IMR-90 (cell line): ENCODE measurements around the gene HINT2. TPM values are rescaled to one million over a fixed set of nuclear protein-coding genes. Genes with fewer than 3 reads are reported as not detected.

Experiments
- ATAC-seq: fragments of 200-7000 bp; cut with Tn5 transposase; 2 replicates; pipeline ENCODE4 v1.9.1; 2020; ENCODE audit warnings: low read depth, mild to moderate bottlenecking, moderate library complexity
- BruUV-seq: library from RNA; stranded (reverse); fragments of 400-500 nt; replicated peaks from 2 replicates; lab custom pipeline; 2021; lab: Mats Ljungman, UMichigan
- CTCF ChIA-PET: fragments of 300-600 bp; formaldehyde crosslinking; extraction: SDS; loops from one replicate; lab custom pipeline; 2021; ENCODE audit warnings: antibody characterized with exemption; lab: Yijun Ruan, JAX
- POLR2A ChIA-PET: fragments of 300-600 bp; sonication (Branson Sonifier 250); formaldehyde crosslinking; loops from one replicate; lab custom pipeline; 2022; ENCODE audit warnings: antibody characterized with exemption; ENCODE audit not compliant: unreplicated experiment; lab: Charles Lee
- DNase-seq: peaks from one replicate; pipeline ENCODE4 v3.0.0; 2013
- H2AFZ ChIP-seq: replicated peaks from 2 replicates; pipeline ENCODE3; 2013; ENCODE audit warnings: low read length, mild to moderate bottlenecking; ENCODE audit not compliant: poor library complexity
- H2AK5ac ChIP-seq: 2 replicates; pipeline ENCODE4 v1.6.1; 2013; ENCODE audit warnings: low read depth, low read length, inconsistent platforms
- H2AK9ac ChIP-seq: replicated peaks from 2 replicates; pipeline ENCODE3; 2013; ENCODE audit warnings: mild to moderate bottlenecking, low read depth, low read length, moderate library complexity; ENCODE audit not compliant: poor library complexity
- H2BK120ac ChIP-seq: 2 replicates; pipeline ENCODE4 v1.6.1; 2013; ENCODE audit warnings: low read depth, low read length, inconsistent platforms
- H2BK15ac ChIP-seq: 3 replicates; pipeline ENCODE4 v1.6.1; 2013; ENCODE audit warnings: low read depth, low read length, inconsistent platforms
- H2BK20ac ChIP-seq: 2 replicates; pipeline ENCODE4 v1.6.1; 2013; ENCODE audit warnings: low read depth, mild to moderate bottlenecking, inconsistent platforms, low read length, moderate library complexity
- H2BK5ac ChIP-seq: 2 replicates; pipeline ENCODE4 v1.6.1; 2013; ENCODE audit warnings: mild to moderate bottlenecking, low read depth, low read length, inconsistent platforms; ENCODE audit not compliant: poor library complexity, severe bottlenecking
- H3K14ac ChIP-seq: replicated peaks from 2 replicates; pipeline ENCODE4 v1.6.1; 2013; ENCODE audit warnings: low read depth, low read length, inconsistent platforms
- H3K18ac ChIP-seq: 2 replicates; pipeline ENCODE4 v1.6.1; 2013; ENCODE audit warnings: low read depth, low read length, control low read depth
- H3K23ac ChIP-seq: 2 replicates; pipeline ENCODE4 v1.6.1; 2013; ENCODE audit warnings: low read depth, low read length, inconsistent platforms
- H3K27ac ChIP-seq: 2 replicates; pipeline ENCODE4 v1.5.1; 2013; ENCODE audit warnings: mild to moderate bottlenecking, control low read depth, low read length; ENCODE audit not compliant: insufficient read depth
- H3K27me3 ChIP-seq: 2 replicates; pipeline ENCODE4 v1.6.1; 2013; ENCODE audit warnings: low read length; ENCODE audit not compliant: control insufficient read depth, insufficient read depth
- H3K36me3 ChIP-seq: 2 replicates; pipeline ENCODE4 v1.6.1; 2013; ENCODE audit warnings: low read length, mixed read lengths; ENCODE audit not compliant: control insufficient read depth, insufficient read depth
- H3K4ac ChIP-seq: 2 replicates; pipeline ENCODE4 v1.6.1; 2013; ENCODE audit warnings: low read depth, low read length, inconsistent platforms
- H3K4me1 ChIP-seq: 2 replicates; pipeline ENCODE4 v1.6.1; 2013; ENCODE audit warnings: low read length, mixed read lengths; ENCODE audit not compliant: control insufficient read depth, insufficient read depth
- H3K4me2 ChIP-seq: 2 replicates; pipeline ENCODE4 v1.6.1; 2013; ENCODE audit warnings: low read depth, mild to moderate bottlenecking, control low read depth, low read length, moderate library complexity
- H3K4me3 ChIP-seq: 2 replicates; pipeline ENCODE4 v1.5.1; 2013; ENCODE audit warnings: low read depth, mild to moderate bottlenecking, control low read depth, low read length, moderate library complexity; ENCODE audit not compliant: insufficient read depth
- H3K56ac ChIP-seq: 2 replicates; pipeline ENCODE4 v1.6.1; 2013; ENCODE audit warnings: low read length, inconsistent platforms; ENCODE audit not compliant: insufficient read depth; ENCODE audit errors: extremely low read depth
- H3K79me1 ChIP-seq, 2 experiments: 2 replicates each; pipeline ENCODE4 v1.6.1; 2013; ENCODE audit warnings: low read length in 2 of 2, inconsistent platforms in 1 of 2, low read depth in 1 of 2
- H3K9ac ChIP-seq: 2 replicates; pipeline ENCODE4 v1.6.1; 2013; ENCODE audit warnings: low read depth, low read length, control low read depth
- H3K9me1 ChIP-seq: 2 replicates; pipeline ENCODE4 v1.6.1; 2013; ENCODE audit warnings: low read length, inconsistent platforms; ENCODE audit not compliant: insufficient read depth
- H3K9me3 ChIP-seq: 2 replicates; pipeline ENCODE4 v1.6.1; 2013; ENCODE audit warnings: low read length; ENCODE audit not compliant: control insufficient read depth, insufficient read depth
- H4K20me1 ChIP-seq: 2 replicates; pipeline ENCODE4 v1.6.1; 2013; ENCODE audit warnings: low read length, inconsistent platforms; ENCODE audit not compliant: insufficient read depth
- H4K5ac ChIP-seq: 2 replicates; pipeline ENCODE4 v1.6.1; 2013; ENCODE audit warnings: mild to moderate bottlenecking, low read depth, low read length, control low read depth
- H4K8ac ChIP-seq, 2 experiments: 2 replicates each; pipeline ENCODE4 v1.6.1; 2013; ENCODE audit warnings: low read depth in 2 of 2, low read length in 2 of 2, control low read depth in 1 of 2, inconsistent platforms in 1 of 2
- H4K91ac ChIP-seq: 2 replicates; pipeline ENCODE4 v1.6.1; 2013; ENCODE audit warnings: low read depth, low read length, inconsistent platforms; ENCODE audit not compliant: insufficient read depth
- BHLHE40 ChIP-seq: fragments of 150-350 bp; IDR thresholded peaks from 2 replicates; pipeline ENCODE4 v1.6.1; 2016; ENCODE audit warnings: mild to moderate bottlenecking, low read depth, low read length
- CEBPB ChIP-seq: IDR thresholded peaks from 2 replicates; pipeline ENCODE4 v1.6.1; 2012; ENCODE audit warnings: low read depth, low read length, improper control_type of control experiment
- CHD1 ChIP-seq: IDR thresholded peaks from 2 replicates; pipeline ENCODE4 v1.6.1; 2012; ENCODE audit warnings: low read depth, low read length, improper control_type of control experiment
- CTCF ChIP-seq: conservative IDR thresholded peaks from 2 replicates; pipeline ENCODE4 v1.5.1; 2012; ENCODE audit warnings: mild to moderate bottlenecking, low read depth, low read length, improper control_type of control experiment
- FOS ChIP-seq: fragments of 150-350 bp; IDR thresholded peaks from 2 replicates; pipeline ENCODE4 v1.6.1; 2016; ENCODE audit warnings: low read depth, low read length
- MAFK ChIP-seq: IDR thresholded peaks from 2 replicates; pipeline ENCODE4 v1.6.1; 2012; ENCODE audit warnings: low read depth, low read length, improper control_type of control experiment
- MAZ ChIP-seq: IDR thresholded peaks from 2 replicates; pipeline ENCODE4 v1.6.1; 2012; ENCODE audit warnings: low read depth, mild to moderate bottlenecking, low read length, improper control_type of control experiment, moderate library complexity, borderline replicate concordance
- MXI1 ChIP-seq: IDR thresholded peaks from 2 replicates; pipeline ENCODE4 v1.6.1; 2012; ENCODE audit warnings: low read depth, mild to moderate bottlenecking, low read length, moderate library complexity, borderline replicate concordance
- NFE2L2 ChIP-seq: fragments of 150-350 bp; IDR thresholded peaks from 2 replicates; pipeline ENCODE4 v1.6.1; 2016; ENCODE audit warnings: low read depth, mild to moderate bottlenecking, low read length
- POLR2A ChIP-seq: IDR thresholded peaks from 2 replicates; pipeline ENCODE4 v1.6.1; 2012; ENCODE audit warnings: mild to moderate bottlenecking, low read depth, low read length
- RAD21 ChIP-seq: IDR thresholded peaks from 2 replicates; pipeline ENCODE4 v1.6.1; 2012; ENCODE audit warnings: low read length, improper control_type of control experiment
- RCOR1 ChIP-seq: IDR thresholded peaks from 2 replicates; pipeline ENCODE4 v1.6.1; 2012; ENCODE audit warnings: mild to moderate bottlenecking, low read length, improper control_type of control experiment; ENCODE audit not compliant: insufficient replicate concordance
- RFX5 ChIP-seq: IDR thresholded peaks from 2 replicates; pipeline ENCODE4 v1.8.0; 2012; ENCODE audit warnings: low read depth, mild to moderate bottlenecking, low read length, moderate library complexity
- SMC3 ChIP-seq: fragments of 150-350 bp; IDR thresholded peaks from 2 replicates; pipeline ENCODE4 v1.6.1; 2016; ENCODE audit warnings: low read depth, mild to moderate bottlenecking, antibody characterized with exemption, low read length, moderate library complexity
- USF2 ChIP-seq: fragments of 150-350 bp; IDR thresholded peaks from 2 replicates; pipeline ENCODE4 v1.6.1; 2017; ENCODE audit warnings: mild to moderate bottlenecking, antibody characterized with exemption, low read length, low read depth
- WGBS, 2 experiments: methylation state at CpG; one replicate each; pipeline versions ENCODE4 v1.1.5 to v1.1.7; 2013; ENCODE audit warnings: missing lambda C conversion rate in 2 of 2; ENCODE audit not compliant: insufficient read length in 1 of 2; ENCODE audit errors: extremely low coverage in 2 of 2; 5-methylcytosine and 5-hydroxymethylcytosine counted together
- dilution Hi-C: fragments of 300-500 bp; cut with HindIII; formaldehyde crosslinking; loops from one replicate; pipeline ENCODE4 v1.14.3; 2018; ENCODE audit warnings: low sequenced_read_pairs; ENCODE audit not compliant: unreplicated experiment
- in situ Hi-C: fragments of 300-500 bp; cut with MboI; formaldehyde crosslinking; loops from 3 replicates; pipeline ENCODE4 v1.14.3; 2019; ENCODE audit warnings: low sequenced_read_pairs, inconsistent platforms, mixed read lengths
- intact Hi-C: fragments of 100-400 bp; cut with micrococcal nuclease; formaldehyde crosslinking; loops from 2 replicates; pipeline ENCODE4 v1.10.0; 2022
- polyA plus RNA-seq, 3 experiments: library from polyadenylated mRNA; depleted of rRNA; stranded (reverse); fragments of >200 nt; gene quantifications; 2 replicates each; pipeline ENCODE4 v1.2.3, GENCODE V29; 2012; ENCODE audit warnings: low replicate concordance in 1 of 3
- total RNA-seq: library from RNA; depleted of rRNA; stranded (reverse); fragments of >200 nt; gene quantifications from 2 replicates; pipeline ENCODE4 v1.2.3, GENCODE V29; 2012
- TF ChIP-seq, protein P1 (sequence below): fragments of 150-350 bp; IDR thresholded peaks from 2 replicates; pipeline ENCODE4 v1.6.1; 2016; ENCODE audit warnings: low read depth, mild to moderate bottlenecking, low read length, moderate library complexity, borderline replicate concordance

The HINT2 gene
- total and polyA plus RNA-seq, 2 of the 4 experiments (the other 2 are of a cell fraction): 7.5 to 20.6 TPM

- Histone ChIP-seq H4K5ac (no peak overlapping the region), H3K4me2 (no peak overlapping the region), H3K9me1 (peaks cover 5% of the 10 kb centered on the region), H3K9me3 (no peaks in the 10 kb centered on the region), H2BK5ac (no peak overlapping the region), H3K27me3 (peaks cover 6% of the 10 kb centered on the region; the same call in 1 of the 2 replicates), H3K23ac (no peak overlapping the region), H2AK9ac (no peak overlapping the region), H3K36me3 (no peaks in the 10 kb centered on the region), H2AK5ac (no peak overlapping the region), H3K4me3 (no peak overlapping the region), H4K20me1 (peaks cover 5% of the 10 kb centered on the region), H3K4me1 (peaks cover 2% of the 10 kb centered on the region; the same call in 1 of the 2 replicates), H4K91ac (no peak overlapping the region), H3K4ac (no peak overlapping the region), H4K8ac (no peak overlapping the region), H3K18ac (no peak overlapping the region), H2BK120ac (no peak overlapping the region), H3K9ac (no peak overlapping the region), H2BK15ac (no peak overlapping the region), H3K79me1 (peaks cover 10 to 11% of the 10 kb centered on the region in 2 experiments; a peak in 3 of 4 replicates), H3K27ac (no peak overlapping the region), H2AFZ (no peak overlapping the region), H3K56ac (no peak overlapping the region), H3K14ac (no peak overlapping the region), H2BK20ac (no peak overlapping the region)
- intact Hi-C loops (loop anchor here (10.0 kb wide), 1 partner anchor 164 kb away; the partner anchor contains the start of genes CCDC107, RMRP and SIT1), dilution Hi-C loops (no loop called here), in situ Hi-C loops (no loop called here)
- DNase-seq (no peak), ATAC-seq (no peak)
- no TSS peak for BruUV-seq
- WGBS, 2 experiments: 80% methylated on average over 1 of the region's 3 CpGs; no CpG with 5 or more reads in 1 of the 2 experiments
- no peak for TF ChIP-seq MAFK
- TF ChIP-seq CHD1: no peak
- no peak for TF ChIP-seq BHLHE40
- no peak for TF ChIP-seq RCOR1
- TF ChIP-seq RFX5: no peak
- no peak for TF ChIP-seq MAZ
- TF ChIP-seq USF2: no peak
- TF ChIP-seq NFE2L2: no peak
- TF ChIP-seq POLR2A: no peak
- no peak for TF ChIP-seq FOS
- TF ChIP-seq, protein P1, sequence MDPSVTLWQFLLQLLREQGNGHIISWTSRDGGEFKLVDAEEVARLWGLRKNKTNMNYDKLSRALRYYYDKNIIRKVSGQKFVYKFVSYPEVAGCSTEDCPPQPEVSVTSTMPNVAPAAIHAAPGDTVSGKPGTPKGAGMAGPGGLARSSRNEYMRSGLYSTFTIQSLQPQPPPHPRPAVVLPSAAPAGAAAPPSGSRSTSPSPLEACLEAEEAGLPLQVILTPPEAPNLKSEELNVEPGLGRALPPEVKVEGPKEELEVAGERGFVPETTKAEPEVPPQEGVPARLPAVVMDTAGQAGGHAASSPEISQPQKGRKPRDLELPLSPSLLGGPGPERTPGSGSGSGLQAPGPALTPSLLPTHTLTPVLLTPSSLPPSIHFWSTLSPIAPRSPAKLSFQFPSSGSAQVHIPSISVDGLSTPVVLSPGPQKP: no peak
- TF ChIP-seq SMC3: no peak
- TF ChIP-seq CEBPB: no peak
- no peak for TF ChIP-seq CTCF
- TF ChIP-seq RAD21: no peak
- TF ChIP-seq MXI1: no peak
- CTCF ChIA-PET: no interaction called here
- POLR2A ChIA-PET: no interaction called here
These were observed 3.5 kb upstream of the HINT2 start for GRCh38 chr9:35818341-35818740.
